Head of caudate nucleus (tissue), 42 donors: ENCODE results near the gene SUPT5H.
"Not testable (repeated sequence)": the region's sequence is repeated elsewhere in the genome, so short reads cannot be mapped to it uniquely, and the experiment has no call there.

Experiments
- DNase-seq, 42 donors: peaks; one replicate each; pipeline versions ENCODE4 v3.0.0 to v3.0.0-alpha.2; 2020 to 2021; ENCODE audit warnings: mixed read lengths in 7 of 42
- intact Hi-C: fragments of 100-400 bp; cut with DNase I; formaldehyde crosslinking; loops from one replicate; pipeline ENCODE4 v1.15.0; 2022

Gene SUPT5H

GRCh38 chr19:39479319-39479801, 34.0 kb downstream of the SUPT5H start:
- DNase-seq, intact Hi-C loops: not testable (repeated sequence)

- intact Hi-C loops: loop anchor here (2.0 kb wide), 1 partner anchor 45 kb away; the partner anchor contains the start of gene RPS16
- DNase-seq: peak in 1 of 42 donors; percentile 9
Measured at GRCh38 chr19:39479916-39480315, 34.5 kb downstream of the SUPT5H start.

- intact Hi-C loops: loop anchor here (2.0 kb wide), 1 partner anchor 46 kb away; the partner anchor contains the start of gene RPS16
- DNase-seq: peak; percentile 92 to 99 (median 97)
Measured at GRCh38 chr19:39480337-39481228, 35.2 kb downstream of the SUPT5H start, which contains the start of gene TIMM50. TIMM50 (plus strand) TSS chr19:39480838; CDS start chr19:39480854, 16 bp downstream.

- DNase-seq: no peak
- intact Hi-C loops: loop anchor here (2.0 kb wide), 1 partner anchor 46 kb away; the partner anchor contains the start of gene RPS16
Measured at GRCh38 chr19:39481229-39481545, 35.8 kb downstream of the SUPT5H start.

- intact Hi-C loops: loop anchor here (2.0 kb wide), 1 partner anchor 47 kb away; the partner anchor contains the start of gene RPS16
Measured at GRCh38 chr19:39481676-39482075, 36.3 kb downstream of the SUPT5H start.

GRCh38 chr19:39483141-39483540, 37.8 kb downstream of the SUPT5H start:
- intact Hi-C loops: no loop called here
- no peak for DNase-seq

More at GRCh38 chr19:39481676-39482075, 36.3 kb downstream of the SUPT5H start:
- no peak for DNase-seq

GRCh38 chr19:39489756-39490155, 44.4 kb downstream of the SUPT5H start:
- no peak for DNase-seq
- intact Hi-C loops: loop anchor here (5.0 kb wide), 1 partner anchor 42 kb away; the partner anchor contains the start of gene SUPT5H

GRCh38 chr19:39492225-39492624, 46.8 kb downstream of the SUPT5H start:
- intact Hi-C loops: no loop called here
- DNase-seq: no peak

- no peak for DNase-seq
Measured at GRCh38 chr19:39492788-39493187, 47.4 kb downstream of the SUPT5H start.

GRCh38 chr19:39494661-39495060, 49.3 kb downstream of the SUPT5H start:
- DNase-seq: no peak
- intact Hi-C loops: no loop called here

More at GRCh38 chr19:39492788-39493187, 47.4 kb downstream of the SUPT5H start:
- intact Hi-C loops: no loop called here

GRCh38 chr19:39496063-39496462, 50.7 kb downstream of the SUPT5H start:
- DNase-seq: no peak
- intact Hi-C loops: no loop called here

GRCh38 chr19:39497701-39497995, 52.3 kb downstream of the SUPT5H start:
- DNase-seq: no peak
- intact Hi-C loops: no loop called here

GRCh38 chr19:39497996-39498797, 52.8 kb downstream of the SUPT5H start:
- intact Hi-C loops: no loop called here
- peak in 37 of 42 donors; percentile 20 to 71 (median 42) for DNase-seq

- peak in 1 of 42 donors; percentile 18 for DNase-seq
- intact Hi-C loops: no loop called here
Measured at GRCh38 chr19:39498798-39499642, 53.6 kb downstream of the SUPT5H start, which contains the start of gene DLL3. DLL3 (plus strand) TSS chr19:39498947; CDS start chr19:39498975, 28 bp downstream.

- intact Hi-C loops: no loop called here
- DNase-seq: no peak
Measured at GRCh38 chr19:39499932-39500331, 54.5 kb downstream of the SUPT5H start.

GRCh38 chr19:39500543-39500942, 55.2 kb downstream of the SUPT5H start:
- intact Hi-C loops: no loop called here
- DNase-seq: no peak

- no peak for DNase-seq
- intact Hi-C loops: no loop called here
Measured at GRCh38 chr19:39501340-39501739, 56.0 kb downstream of the SUPT5H start.

GRCh38 chr19:39502640-39503417, 57.4 kb downstream of the SUPT5H start:
- peak in 12 of 42 donors; percentile 4 to 57 (median 30) for DNase-seq
- intact Hi-C loops: no loop called here
